Measurements from ENCODE around the gene NLGN2.
A peak's percentile ranks its signal among the peaks of the same experiment; 100 is the strongest.

DNA sequence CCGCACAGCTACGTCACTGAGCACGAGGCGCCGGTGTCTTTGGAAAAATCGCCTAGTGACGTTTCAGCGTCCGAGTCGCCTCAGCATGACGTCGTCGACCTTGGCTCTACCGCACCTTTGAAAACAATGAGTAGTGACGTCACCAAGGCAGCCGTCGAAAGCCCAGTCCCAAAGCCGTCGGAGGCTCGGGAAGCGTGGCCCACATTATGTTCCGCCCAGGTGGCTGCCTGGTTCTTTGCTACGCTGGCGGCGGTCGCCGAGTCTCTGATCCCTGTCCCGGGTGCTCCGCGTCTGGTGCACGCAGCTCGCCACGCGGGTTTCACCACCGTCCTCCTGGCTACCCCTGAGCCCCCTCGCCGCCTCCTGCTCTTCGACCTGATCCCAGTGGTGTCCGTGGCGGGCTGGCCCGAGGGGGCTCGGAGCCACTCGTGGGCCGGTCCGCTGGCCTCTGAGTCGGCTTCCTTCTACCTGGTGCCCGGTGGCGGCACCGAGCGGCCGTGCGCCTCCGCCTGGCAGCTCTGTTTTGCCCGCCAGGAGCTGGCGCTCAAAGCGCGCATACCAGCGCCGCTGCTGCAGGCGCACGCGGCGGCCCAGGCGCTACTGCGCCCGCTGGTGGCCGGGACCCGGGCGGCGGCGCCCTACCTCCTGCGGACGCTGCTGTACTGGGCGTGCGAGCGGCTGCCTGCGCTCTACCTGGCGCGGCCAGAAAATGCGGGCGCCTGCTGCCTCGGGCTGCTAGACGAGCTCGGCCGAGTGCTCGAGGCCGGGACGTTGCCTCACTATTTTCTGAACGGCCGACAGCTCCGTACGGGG, 29.1 kb downstream of the NLGN2 start:
- TF ChIP-seq, protein P1, sequence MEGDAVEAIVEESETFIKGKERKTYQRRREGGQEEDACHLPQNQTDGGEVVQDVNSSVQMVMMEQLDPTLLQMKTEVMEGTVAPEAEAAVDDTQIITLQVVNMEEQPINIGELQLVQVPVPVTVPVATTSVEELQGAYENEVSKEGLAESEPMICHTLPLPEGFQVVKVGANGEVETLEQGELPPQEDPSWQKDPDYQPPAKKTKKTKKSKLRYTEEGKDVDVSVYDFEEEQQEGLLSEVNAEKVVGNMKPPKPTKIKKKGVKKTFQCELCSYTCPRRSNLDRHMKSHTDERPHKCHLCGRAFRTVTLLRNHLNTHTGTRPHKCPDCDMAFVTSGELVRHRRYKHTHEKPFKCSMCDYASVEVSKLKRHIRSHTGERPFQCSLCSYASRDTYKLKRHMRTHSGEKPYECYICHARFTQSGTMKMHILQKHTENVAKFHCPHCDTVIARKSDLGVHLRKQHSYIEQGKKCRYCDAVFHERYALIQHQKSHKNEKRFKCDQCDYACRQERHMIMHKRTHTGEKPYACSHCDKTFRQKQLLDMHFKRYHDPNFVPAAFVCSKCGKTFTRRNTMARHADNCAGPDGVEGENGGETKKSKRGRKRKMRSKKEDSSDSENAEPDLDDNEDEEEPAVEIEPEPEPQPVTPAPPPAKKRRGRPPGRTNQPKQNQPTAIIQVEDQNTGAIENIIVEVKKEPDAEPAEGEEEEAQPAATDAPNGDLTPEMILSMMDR (IDR thresholded peaks at IDR 0.05; ENCODE audit: low read length), result peak; percentile 88
- no peak for TF ChIP-seq EZH2 (IDR thresholded peaks at IDR 0.05; ENCODE audit: borderline replicate concordance, low read length)

Data from OCI-LY1 (cell line).